ENCODE results near the gene TNKS2. TPM values are rescaled to one million over a fixed set of nuclear protein-coding genes. Genes with fewer than 3 reads are reported as not detected.
"Not testable (repeated sequence)": the region's sequence is repeated elsewhere in the genome, so short reads cannot be mapped to it uniquely, and the experiment has no call there.

The TNKS2 gene
- polyA plus RNA-seq, 3 donors: 51.1 to 61.3 (median 60.1) TPM

- DNase-seq: no peak
These were observed 62.7 kb downstream of the TNKS2 start for GRCh38 chr10:91860885-91861284.

GRCh38 chr10:91864099-91864498 is 65.9 kb downstream of the TNKS2 start:
- no peak for DNase-seq

GRCh38 chr10:91864744-91865143 is 66.5 kb downstream of the TNKS2 start:
- no peak for DNase-seq

- no peak for DNase-seq
These were observed 67.4 kb downstream of the TNKS2 start for GRCh38 chr10:91865562-91866081.

- no peak for DNase-seq
These were observed 76.9 kb downstream of the TNKS2 start for GRCh38 chr10:91875156-91875555.

- DNase-seq: no peak
These were observed 77.6 kb downstream of the TNKS2 start for GRCh38 chr10:91875779-91876178.

- no peak for DNase-seq
These were observed 81.4 kb downstream of the TNKS2 start for GRCh38 chr10:91879515-91880170.

- no peak for DNase-seq
These were observed 82.1 kb downstream of the TNKS2 start for GRCh38 chr10:91880310-91880709.

GRCh38 chr10:91883549-91884444 is 85.6 kb downstream of the TNKS2 start:
- DNase-seq: peak; percentile 67

- DNase-seq: no peak
These were observed 86.3 kb downstream of the TNKS2 start for GRCh38 chr10:91884536-91884935.

- DNase-seq: no peak
These were observed 87.3 kb downstream of the TNKS2 start for GRCh38 chr10:91885362-91886079.

- DNase-seq: no peak
These were observed 88.7 kb downstream of the TNKS2 start for GRCh38 chr10:91886954-91887271.

- peak; percentile 78 for DNase-seq
These were observed 89.2 kb downstream of the TNKS2 start for GRCh38 chr10:91887272-91888076.

GRCh38 chr10:91891125-91892001 is 93.1 kb downstream of the TNKS2 start:
- no peak for DNase-seq

GRCh38 chr10:91893051-91893450 is 94.8 kb downstream of the TNKS2 start:
- DNase-seq: no peak

GRCh38 chr10:91894261-91894685 is 96.0 kb downstream of the TNKS2 start:
- DNase-seq: not testable (repeated sequence)

GRCh38 chr10:91896212-91896756 is 98.1 kb downstream of the TNKS2 start:
- DNase-seq: no peak

- DNase-seq: no peak
These were observed 99.2 kb downstream of the TNKS2 start for GRCh38 chr10:91897421-91897820.

- DNase-seq: no peak
These were observed 103.8 kb downstream of the TNKS2 start for GRCh38 chr10:91901784-91902677.
